Liver (tissue), 9 donors: ENCODE results near the gene FGF1. TPM values are rescaled to one million over a fixed set of nuclear protein-coding genes. Genes with fewer than 3 reads are reported as not detected.

Experiments
- DNase-seq: peaks from one replicate; pipeline ENCODE4 v3.0.0-alpha.2; 2017; ENCODE audit warnings: low spot score
- H3K27ac ChIP-seq, 2 donors: one replicate each; pipeline ENCODE4 v1.7.0; 2013; ENCODE audit warnings: inconsistent platforms in 2 of 2, low read length in 2 of 2, control low read depth in 1 of 2, low read depth in 1 of 2, mild to moderate bottlenecking in 1 of 2
- H3K27me3 ChIP-seq, 4 donors: one replicate each; pipeline versions ENCODE4 v1.6.1 to v1.7.0; 2013; ENCODE audit warnings: low read length in 3 of 4, inconsistent platforms in 1 of 4, mild to moderate bottlenecking in 1 of 4, moderate library complexity in 1 of 4; ENCODE audit not compliant: control insufficient read depth in 4 of 4, insufficient read depth in 4 of 4
- H3K36me3 ChIP-seq, 4 donors: one replicate each; pipeline versions ENCODE4 v1.6.1 to v1.7.0; 2013; ENCODE audit warnings: low read length in 3 of 4, mild to moderate bottlenecking in 3 of 4, low read depth in 1 of 4, moderate library complexity in 1 of 4; ENCODE audit not compliant: control insufficient read depth in 4 of 4, insufficient read depth in 3 of 4
- H3K4me1 ChIP-seq, 4 donors: one replicate each; pipeline versions ENCODE4 v1.6.1 to v1.7.0; 2013; ENCODE audit warnings: low read length in 3 of 4, mild to moderate bottlenecking in 3 of 4, moderate library complexity in 1 of 4; ENCODE audit not compliant: control insufficient read depth in 4 of 4, insufficient read depth in 4 of 4
- H3K4me3 ChIP-seq, 3 donors: one replicate each; pipeline versions ENCODE4 v1.6.1 to v1.7.0; 2013; ENCODE audit warnings: low read length in 3 of 3, control low read depth in 1 of 3, low read depth in 1 of 3, mild to moderate bottlenecking in 1 of 3
- H3K9ac ChIP-seq, 2 donors: one replicate each; pipeline ENCODE4 v1.7.0; 2013; ENCODE audit warnings: low read length in 2 of 2, mild to moderate bottlenecking in 2 of 2, moderate library complexity in 2 of 2, control low read depth in 1 of 2, low read depth in 1 of 2
- H3K9me3 ChIP-seq, 4 donors: one replicate each; pipeline versions ENCODE4 v1.6.1 to v1.7.0; 2013; ENCODE audit warnings: low read length in 3 of 4; ENCODE audit not compliant: control insufficient read depth in 4 of 4
- FOXA1 ChIP-seq: IDR thresholded peaks from 2 replicates; pipeline ENCODE4 v1.6.1; 2016; ENCODE audit warnings: antibody characterized with exemption
- FOXA2 ChIP-seq: IDR thresholded peaks from 2 replicates; pipeline ENCODE4 v1.6.1; 2016; ENCODE audit warnings: antibody characterized with exemption
- GABPA ChIP-seq, 2 donors: IDR thresholded peaks in 1 of 2; conservative IDR thresholded peaks in 1 of 2; 2 replicates each; pipeline ENCODE4 v1.6.1; 2016; ENCODE audit warnings: antibody characterized with exemption in 2 of 2, mild to moderate bottlenecking in 1 of 2, moderate library complexity in 1 of 2
- HNF4A ChIP-seq, 2 donors: conservative IDR thresholded peaks; 2 replicates each; pipeline ENCODE4 v1.6.1; 2016; ENCODE audit warnings: antibody characterized with exemption in 2 of 2, mild to moderate bottlenecking in 2 of 2
- HNF4G ChIP-seq: IDR thresholded peaks from 2 replicates; pipeline ENCODE4 v1.6.1; 2016; ENCODE audit warnings: antibody characterized with exemption
- JUND ChIP-seq, 2 donors: IDR thresholded peaks; 2 replicates each; pipeline ENCODE4 v1.6.1; 2016; ENCODE audit warnings: antibody characterized with exemption in 2 of 2
- NR2F2 ChIP-seq: IDR thresholded peaks from 2 replicates; pipeline ENCODE4 v1.6.1; 2016; ENCODE audit warnings: antibody characterized with exemption
- RAD21 ChIP-seq, 2 donors: IDR thresholded peaks; 2 replicates each; pipeline ENCODE4 v1.6.1; 2016; ENCODE audit warnings: antibody characterized with exemption in 2 of 2, mild to moderate bottlenecking in 2 of 2
- RXRA ChIP-seq, 2 donors: IDR thresholded peaks; 2 replicates each; pipeline ENCODE4 v1.6.1; 2017 to 2018; ENCODE audit warnings: antibody characterized with exemption in 2 of 2, mild to moderate bottlenecking in 1 of 2
- SP1 ChIP-seq: IDR thresholded peaks from 2 replicates; pipeline ENCODE4 v1.6.1; 2018; ENCODE audit warnings: antibody characterized with exemption, mild to moderate bottlenecking
- TAF1 ChIP-seq: conservative IDR thresholded peaks from 2 replicates; pipeline ENCODE4 v1.6.1; 2016; ENCODE audit warnings: antibody characterized with exemption, mild to moderate bottlenecking
- YY1 ChIP-seq: IDR thresholded peaks from 2 replicates; pipeline ENCODE4 v1.6.1; 2016; ENCODE audit warnings: antibody characterized with exemption, mild to moderate bottlenecking
- ZBTB33 ChIP-seq: IDR thresholded peaks from 2 replicates; pipeline ENCODE4 v1.6.1; 2016; ENCODE audit warnings: antibody characterized with exemption
- WGBS: extraction: QIAGEN DNeasy Blood & Tissue Kit; methylation state at CpG from one replicate; pipeline ENCODE4 v1.1.7; 2013; 5-methylcytosine and 5-hydroxymethylcytosine counted together
- polyA plus RNA-seq, 2 donors: library from polyadenylated mRNA; stranded (reverse) in 1 of 2; unstranded in 1 of 2; fragments of 200-250 nt in 1 of 2; fragments of >200 nt in 1 of 2; fragmentation: Nextera tagmentation in 1 of 2; extraction: Ambion mirVana in 1 of 2; gene quantifications; one replicate each; pipeline versions ENCODE4 v1.2.1 to v1.2.3, GENCODE V29; 2013 to 2015
- total RNA-seq, 2 donors: library from RNA; depleted of rRNA; stranded (reverse); fragments of >200 nt; gene quantifications; one replicate each; pipeline ENCODE4 v1.2.3, GENCODE V29; 2014
- TF ChIP-seq, protein P1 (sequence below): IDR thresholded peaks from 2 replicates; pipeline ENCODE4 v1.6.1; 2016; ENCODE audit warnings: antibody characterized with exemption
- TF ChIP-seq, protein P2 (sequence below): fragments of 150-350 bp; IDR thresholded peaks from 2 replicates; pipeline ENCODE4 v1.5.1; 2017; ENCODE audit warnings: improper control_type of control experiment, low read depth, low read length; ENCODE audit not compliant: missing input control
- TF ChIP-seq, protein P3 (sequence below): IDR thresholded peaks from 2 replicates; pipeline ENCODE4 v1.6.1; 2016; ENCODE audit warnings: antibody characterized with exemption
- donor health status: healthy.
- donor health status: healthy.
- donor health status: healthy.
- donor health status: healthy.
- donor health status: healthy.

Gene FGF1
- total and polyA plus RNA-seq, 4 donors = 0.05 to 0.25 (median 0.16) TPM

GRCh38 chr5:142610176-142611001 is 75.5 kb downstream of the FGF1 start:
- WGBS = 53% methylated on average over 6 of the region's 6 CpGs
- no peaks in the 10 kb centered on the region for H3K9me3 ChIP-seq
- no peak overlapping the region for H3K4me3 ChIP-seq
- H3K27me3 ChIP-seq = no peaks in the 10 kb centered on the region
- no peaks in the 10 kb centered on the region for H3K36me3 ChIP-seq
- no peak overlapping the region for H3K9ac ChIP-seq
- TF ChIP-seq SP1 (peak; percentile 53), RAD21 (IDR thresholded peaks at IDR 0.05) (peak in 1 of 2 donors; percentile 16), JUND (IDR thresholded peaks at IDR 0.05) (no peak), GABPA (IDR thresholded peaks at IDR 0.05 in 1 of 2, conservative IDR thresholded peaks at IDR 0.05 in 1 of 2) (no peak), TAF1 (no peak), ZBTB33 (no peak), FOXA1 (no peak), YY1 (peak; percentile 61), HNF4G (peak; percentile 44), HNF4A (conservative IDR thresholded peaks at IDR 0.05) (peak; percentile 90), RXRA (IDR thresholded peaks at IDR 0.05) (peak in 1 of 2 donors; percentile 38), NR2F2 (no peak)
- TF ChIP-seq, protein P1, sequence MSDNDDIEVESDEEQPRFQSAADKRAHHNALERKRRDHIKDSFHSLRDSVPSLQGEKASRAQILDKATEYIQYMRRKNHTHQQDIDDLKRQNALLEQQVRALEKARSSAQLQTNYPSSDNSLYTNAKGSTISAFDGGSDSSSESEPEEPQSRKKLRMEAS = peak; percentile 27
- TF ChIP-seq, protein P2, sequence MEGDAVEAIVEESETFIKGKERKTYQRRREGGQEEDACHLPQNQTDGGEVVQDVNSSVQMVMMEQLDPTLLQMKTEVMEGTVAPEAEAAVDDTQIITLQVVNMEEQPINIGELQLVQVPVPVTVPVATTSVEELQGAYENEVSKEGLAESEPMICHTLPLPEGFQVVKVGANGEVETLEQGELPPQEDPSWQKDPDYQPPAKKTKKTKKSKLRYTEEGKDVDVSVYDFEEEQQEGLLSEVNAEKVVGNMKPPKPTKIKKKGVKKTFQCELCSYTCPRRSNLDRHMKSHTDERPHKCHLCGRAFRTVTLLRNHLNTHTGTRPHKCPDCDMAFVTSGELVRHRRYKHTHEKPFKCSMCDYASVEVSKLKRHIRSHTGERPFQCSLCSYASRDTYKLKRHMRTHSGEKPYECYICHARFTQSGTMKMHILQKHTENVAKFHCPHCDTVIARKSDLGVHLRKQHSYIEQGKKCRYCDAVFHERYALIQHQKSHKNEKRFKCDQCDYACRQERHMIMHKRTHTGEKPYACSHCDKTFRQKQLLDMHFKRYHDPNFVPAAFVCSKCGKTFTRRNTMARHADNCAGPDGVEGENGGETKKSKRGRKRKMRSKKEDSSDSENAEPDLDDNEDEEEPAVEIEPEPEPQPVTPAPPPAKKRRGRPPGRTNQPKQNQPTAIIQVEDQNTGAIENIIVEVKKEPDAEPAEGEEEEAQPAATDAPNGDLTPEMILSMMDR = no peak
- peak overlapping the region in 1 of 2 donors; percentile 36 for H3K27ac ChIP-seq
- DNase-seq = no peak
- H3K4me1 ChIP-seq = peaks cover 5 to 25% (median 14%) of the 10 kb centered on the region in 4 donors

- Histone ChIP-seq H3K9ac (no peak overlapping the region), H3K4me3 (no peak overlapping the region), H3K27me3 (no peaks in the 10 kb centered on the region), H3K9me3 (no peaks in the 10 kb centered on the region), H3K27ac (no peak overlapping the region), H3K4me1 (peaks cover 5 to 25% (median 14%) of the 10 kb centered on the region in 4 donors), H3K36me3 (no peaks in the 10 kb centered on the region)
- no peak for DNase-seq
- no peak for TF ChIP-seq FOXA2
- TF ChIP-seq, protein P3, sequence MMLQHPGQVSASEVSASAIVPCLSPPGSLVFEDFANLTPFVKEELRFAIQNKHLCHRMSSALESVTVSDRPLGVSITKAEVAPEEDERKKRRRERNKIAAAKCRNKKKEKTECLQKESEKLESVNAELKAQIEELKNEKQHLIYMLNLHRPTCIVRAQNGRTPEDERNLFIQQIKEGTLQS = no peak
- TF ChIP-seq, protein P1 = no peak
- no peak for TF ChIP-seq YY1
- no peak for TF ChIP-seq ZBTB33
- TF ChIP-seq RXRA (IDR thresholded peaks at IDR 0.05) = no peak
- no peak for TF ChIP-seq TAF1
- TF ChIP-seq, protein P2 = no peak
- TF ChIP-seq SP1 = no peak
- TF ChIP-seq NR2F2 = no peak
- TF ChIP-seq GABPA (IDR thresholded peaks at IDR 0.05 in 1 of 2, conservative IDR thresholded peaks at IDR 0.05 in 1 of 2) = no peak
- 61% methylated on average over 6 of the region's 6 CpGs for WGBS
Observed at GRCh38 chr5:142609142-142609541, 76.7 kb downstream of the FGF1 start.
